IMR-90 (cell line): ENCODE results near the gene TOMM20L. TPM values are rescaled to one million over a fixed set of nuclear protein-coding genes. Genes with fewer than 3 reads are reported as not detected.

Experiments used
- ATAC-seq: fragments of 200-7000 bp; cut with Tn5 transposase; 2 replicates; pipeline ENCODE4 v1.9.1; 2020; ENCODE audit warnings: low read depth, mild to moderate bottlenecking, moderate library complexity
- BruUV-seq: library from RNA; stranded (reverse); fragments of 400-500 nt; replicated peaks from 2 replicates; lab custom pipeline; 2021; lab: Mats Ljungman, UMichigan
- CTCF ChIA-PET: fragments of 300-600 bp; formaldehyde crosslinking; extraction: SDS; loops from one replicate; lab custom pipeline; 2021; ENCODE audit warnings: antibody characterized with exemption; lab: Yijun Ruan, JAX
- POLR2A ChIA-PET: fragments of 300-600 bp; sonication (Branson Sonifier 250); formaldehyde crosslinking; loops from one replicate; lab custom pipeline; 2022; ENCODE audit warnings: antibody characterized with exemption; ENCODE audit not compliant: unreplicated experiment; lab: Charles Lee
- DNase-seq: peaks from one replicate; pipeline ENCODE4 v3.0.0; 2013
- H2AFZ ChIP-seq: replicated peaks from 2 replicates; pipeline ENCODE3; 2013; ENCODE audit warnings: low read length, mild to moderate bottlenecking; ENCODE audit not compliant: poor library complexity
- H2AK5ac ChIP-seq: 2 replicates; pipeline ENCODE4 v1.6.1; 2013; ENCODE audit warnings: low read depth, low read length, inconsistent platforms
- H2AK9ac ChIP-seq: replicated peaks from 2 replicates; pipeline ENCODE3; 2013; ENCODE audit warnings: mild to moderate bottlenecking, low read depth, low read length, moderate library complexity; ENCODE audit not compliant: poor library complexity
- H2BK120ac ChIP-seq: 2 replicates; pipeline ENCODE4 v1.6.1; 2013; ENCODE audit warnings: low read depth, low read length, inconsistent platforms
- H2BK15ac ChIP-seq: 3 replicates; pipeline ENCODE4 v1.6.1; 2013; ENCODE audit warnings: low read depth, low read length, inconsistent platforms
- H2BK20ac ChIP-seq: 2 replicates; pipeline ENCODE4 v1.6.1; 2013; ENCODE audit warnings: low read depth, mild to moderate bottlenecking, inconsistent platforms, low read length, moderate library complexity
- H2BK5ac ChIP-seq: 2 replicates; pipeline ENCODE4 v1.6.1; 2013; ENCODE audit warnings: mild to moderate bottlenecking, low read depth, low read length, inconsistent platforms; ENCODE audit not compliant: poor library complexity, severe bottlenecking
- H3K14ac ChIP-seq: replicated peaks from 2 replicates; pipeline ENCODE4 v1.6.1; 2013; ENCODE audit warnings: low read depth, low read length, inconsistent platforms
- H3K18ac ChIP-seq: 2 replicates; pipeline ENCODE4 v1.6.1; 2013; ENCODE audit warnings: low read depth, low read length, control low read depth
- H3K23ac ChIP-seq: 2 replicates; pipeline ENCODE4 v1.6.1; 2013; ENCODE audit warnings: low read depth, low read length, inconsistent platforms
- H3K27ac ChIP-seq: 2 replicates; pipeline ENCODE4 v1.5.1; 2013; ENCODE audit warnings: mild to moderate bottlenecking, control low read depth, low read length; ENCODE audit not compliant: insufficient read depth
- H3K27me3 ChIP-seq: 2 replicates; pipeline ENCODE4 v1.6.1; 2013; ENCODE audit warnings: low read length; ENCODE audit not compliant: control insufficient read depth, insufficient read depth
- H3K36me3 ChIP-seq: 2 replicates; pipeline ENCODE4 v1.6.1; 2013; ENCODE audit warnings: low read length, mixed read lengths; ENCODE audit not compliant: control insufficient read depth, insufficient read depth
- H3K4ac ChIP-seq: 2 replicates; pipeline ENCODE4 v1.6.1; 2013; ENCODE audit warnings: low read depth, low read length, inconsistent platforms
- H3K4me1 ChIP-seq: 2 replicates; pipeline ENCODE4 v1.6.1; 2013; ENCODE audit warnings: low read length, mixed read lengths; ENCODE audit not compliant: control insufficient read depth, insufficient read depth
- H3K4me2 ChIP-seq: 2 replicates; pipeline ENCODE4 v1.6.1; 2013; ENCODE audit warnings: low read depth, mild to moderate bottlenecking, control low read depth, low read length, moderate library complexity
- H3K4me3 ChIP-seq: 2 replicates; pipeline ENCODE4 v1.5.1; 2013; ENCODE audit warnings: low read depth, mild to moderate bottlenecking, control low read depth, low read length, moderate library complexity; ENCODE audit not compliant: insufficient read depth
- H3K56ac ChIP-seq: 2 replicates; pipeline ENCODE4 v1.6.1; 2013; ENCODE audit warnings: low read length, inconsistent platforms; ENCODE audit not compliant: insufficient read depth; ENCODE audit errors: extremely low read depth
- H3K79me1 ChIP-seq, 2 experiments: 2 replicates each; pipeline ENCODE4 v1.6.1; 2013; ENCODE audit warnings: low read length in 2 of 2, inconsistent platforms in 1 of 2, low read depth in 1 of 2
- H3K9ac ChIP-seq: 2 replicates; pipeline ENCODE4 v1.6.1; 2013; ENCODE audit warnings: low read depth, low read length, control low read depth
- H3K9me1 ChIP-seq: 2 replicates; pipeline ENCODE4 v1.6.1; 2013; ENCODE audit warnings: low read length, inconsistent platforms; ENCODE audit not compliant: insufficient read depth
- H3K9me3 ChIP-seq: 2 replicates; pipeline ENCODE4 v1.6.1; 2013; ENCODE audit warnings: low read length; ENCODE audit not compliant: control insufficient read depth, insufficient read depth
- H4K20me1 ChIP-seq: 2 replicates; pipeline ENCODE4 v1.6.1; 2013; ENCODE audit warnings: low read length, inconsistent platforms; ENCODE audit not compliant: insufficient read depth
- H4K5ac ChIP-seq: 2 replicates; pipeline ENCODE4 v1.6.1; 2013; ENCODE audit warnings: mild to moderate bottlenecking, low read depth, low read length, control low read depth
- H4K8ac ChIP-seq, 2 experiments: 2 replicates each; pipeline ENCODE4 v1.6.1; 2013; ENCODE audit warnings: low read depth in 2 of 2, low read length in 2 of 2, control low read depth in 1 of 2, inconsistent platforms in 1 of 2
- H4K91ac ChIP-seq: 2 replicates; pipeline ENCODE4 v1.6.1; 2013; ENCODE audit warnings: low read depth, low read length, inconsistent platforms; ENCODE audit not compliant: insufficient read depth
- CEBPB ChIP-seq: IDR thresholded peaks from 2 replicates; pipeline ENCODE4 v1.6.1; 2012; ENCODE audit warnings: low read depth, low read length, improper control_type of control experiment
- CHD1 ChIP-seq: IDR thresholded peaks from 2 replicates; pipeline ENCODE4 v1.6.1; 2012; ENCODE audit warnings: low read depth, low read length, improper control_type of control experiment
- POLR2A ChIP-seq: IDR thresholded peaks from 2 replicates; pipeline ENCODE4 v1.6.1; 2012; ENCODE audit warnings: mild to moderate bottlenecking, low read depth, low read length
- SMC3 ChIP-seq: fragments of 150-350 bp; IDR thresholded peaks from 2 replicates; pipeline ENCODE4 v1.6.1; 2016; ENCODE audit warnings: low read depth, mild to moderate bottlenecking, antibody characterized with exemption, low read length, moderate library complexity
- WGBS, 2 experiments: methylation state at CpG; one replicate each; pipeline versions ENCODE4 v1.1.5 to v1.1.7; 2013; ENCODE audit warnings: missing lambda C conversion rate in 2 of 2; ENCODE audit not compliant: insufficient read length in 1 of 2; ENCODE audit errors: extremely low coverage in 2 of 2; 5-methylcytosine and 5-hydroxymethylcytosine counted together
- dilution Hi-C: fragments of 300-500 bp; cut with HindIII; formaldehyde crosslinking; loops from one replicate; pipeline ENCODE4 v1.14.3; 2018; ENCODE audit warnings: low sequenced_read_pairs; ENCODE audit not compliant: unreplicated experiment
- in situ Hi-C: fragments of 300-500 bp; cut with MboI; formaldehyde crosslinking; loops from 3 replicates; pipeline ENCODE4 v1.14.3; 2019; ENCODE audit warnings: low sequenced_read_pairs, inconsistent platforms, mixed read lengths
- intact Hi-C: fragments of 100-400 bp; cut with micrococcal nuclease; formaldehyde crosslinking; loops from 2 replicates; pipeline ENCODE4 v1.10.0; 2022
- polyA plus RNA-seq, 3 experiments: library from polyadenylated mRNA; depleted of rRNA; stranded (reverse); fragments of >200 nt; gene quantifications; 2 replicates each; pipeline ENCODE4 v1.2.3, GENCODE V29; 2012; ENCODE audit warnings: low replicate concordance in 1 of 3
- total RNA-seq: library from RNA; depleted of rRNA; stranded (reverse); fragments of >200 nt; gene quantifications from 2 replicates; pipeline ENCODE4 v1.2.3, GENCODE V29; 2012

TOMM20L gene
- total and polyA plus RNA-seq, 2 of the 4 experiments (the other 2 are of a cell fraction) = not detected

DNA sequence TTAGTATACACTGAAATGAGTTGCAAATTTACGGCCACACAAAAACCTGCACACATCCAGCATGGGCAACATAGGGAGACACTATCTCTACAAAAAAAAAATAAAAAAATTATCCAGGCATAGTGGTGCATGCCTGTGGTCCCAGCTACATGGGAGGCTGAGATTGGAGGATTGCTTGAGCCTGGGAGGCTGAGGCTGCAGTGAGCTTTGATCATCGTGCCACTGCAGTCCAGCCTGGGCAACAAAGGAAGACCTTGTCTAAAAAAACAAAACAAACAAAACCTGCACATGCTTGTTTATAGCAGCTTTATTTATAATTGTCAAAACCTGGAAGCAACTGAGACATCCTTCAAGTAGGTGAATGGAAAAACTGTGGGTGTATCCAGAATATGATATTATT lies 4.9 kb upstream of the TOMM20L start:
- Histone ChIP-seq H3K4me1 (peaks cover 2% of the 10 kb centered on the region; the same call in 1 of the 2 replicates), H2AFZ (no peak overlapping the region), H3K4me3 (no peak overlapping the region), H3K18ac (no peak overlapping the region), H4K20me1 (no peaks in the 10 kb centered on the region), H3K4ac (no peak overlapping the region), H3K36me3 (no peaks in the 10 kb centered on the region), H3K23ac (no peak overlapping the region), H2BK5ac (no peak overlapping the region), H2BK20ac (no peak overlapping the region), H2BK120ac (no peak overlapping the region), H2BK15ac (no peak overlapping the region), H4K5ac (no peak overlapping the region), H3K27me3 (no peaks in the 10 kb centered on the region), H3K79me1 (no peaks in the 10 kb centered on the region), H4K8ac (no peak overlapping the region), H3K9ac (no peak overlapping the region), H3K4me2 (no peak overlapping the region), H3K56ac (no peak overlapping the region), H3K14ac (no peak overlapping the region), H3K9me1 (no peaks in the 10 kb centered on the region; the same call in 1 of the 2 replicates), H3K27ac (no peak overlapping the region), H4K91ac (no peak overlapping the region), H2AK9ac (no peak overlapping the region), H3K9me3 (no peaks in the 10 kb centered on the region), H2AK5ac (no peak overlapping the region)
- POLR2A ChIA-PET = no interaction called here
- in situ Hi-C loops = loop anchor here (25.0 kb wide), 1 partner anchor 279 kb away; no protein-coding TSS in a partner anchor
- intact Hi-C loops = loop anchor here (10.0 kb wide), 1 partner anchor 286 kb away; no protein-coding TSS in a partner anchor
- CTCF ChIA-PET = no interaction called here
- DNase-seq (no peak), ATAC-seq (no peak)
- no peak for TF ChIP-seq POLR2A
- no peak for TF ChIP-seq CHD1
- TF ChIP-seq CEBPB = no peak
- no peak for TF ChIP-seq SMC3
- dilution Hi-C loops = no loop called here
- no CpG with 5 or more reads among the region's 2 CpGs for WGBS, 2 experiments
- no TSS peak for BruUV-seq
